Endodermal cell (in vitro differentiated cells): ENCODE results near the gene PDE7B. TPM values are rescaled to one million over a fixed set of nuclear protein-coding genes. Genes with fewer than 3 reads are reported as not detected.

Source experiments
- DNase-seq: peaks from one replicate; pipeline ENCODE4 v3.0.0-alpha.2; 2017
- H3K27ac ChIP-seq: 2 replicates; pipeline ENCODE4 v1.5.1; 2013; ENCODE audit warnings: mild to moderate bottlenecking, low read depth, low read length, moderate library complexity
- H3K27me3 ChIP-seq: 2 replicates; pipeline ENCODE4 v1.6.1; 2013; ENCODE audit warnings: mild to moderate bottlenecking, low read length, moderate library complexity; ENCODE audit not compliant: insufficient read depth, control insufficient read depth, poor library complexity, severe bottlenecking
- H3K36me3 ChIP-seq: 2 replicates; pipeline ENCODE4 v1.7.0; 2013; ENCODE audit warnings: mild to moderate bottlenecking, low read length, moderate library complexity; ENCODE audit not compliant: control insufficient read depth, insufficient read depth
- H3K4me1 ChIP-seq: one replicate; pipeline ENCODE4 v1.7.0; 2013; ENCODE audit warnings: low read length; ENCODE audit not compliant: control insufficient read depth, insufficient read depth
- H3K4me3 ChIP-seq: 2 replicates; pipeline ENCODE4 v1.5.1; 2013; ENCODE audit warnings: mild to moderate bottlenecking, low read length, moderate library complexity
- H3K9ac ChIP-seq: 2 replicates; pipeline ENCODE4 v1.6.1; 2013; ENCODE audit warnings: mild to moderate bottlenecking, low read length, moderate library complexity; ENCODE audit not compliant: poor library complexity, severe bottlenecking; ENCODE audit errors: extremely low read depth
- H3K9me3 ChIP-seq: 2 replicates; pipeline ENCODE4 v1.6.1; 2013; ENCODE audit warnings: mild to moderate bottlenecking, low read length, moderate library complexity; ENCODE audit not compliant: control insufficient read depth
- H3K27ac Mint-ChIP-seq: 2 replicates; pipeline ENCODE4 v1.8.0; 2020; ENCODE audit warnings: mixed read lengths
- H3K27me3 Mint-ChIP-seq: 2 replicates; pipeline ENCODE4 v1.8.0; 2021; ENCODE audit warnings: mild to moderate bottlenecking, mixed read lengths; ENCODE audit not compliant: insufficient read depth
- H3K36me3 Mint-ChIP-seq: 2 replicates; pipeline ENCODE4 v1.8.0; 2020; ENCODE audit warnings: low read depth, mixed read lengths
- H3K4me1 Mint-ChIP-seq: 2 replicates; pipeline ENCODE4 v1.8.0; 2020; ENCODE audit warnings: mixed read lengths
- H3K4me3 Mint-ChIP-seq: 2 replicates; pipeline ENCODE4 v1.8.0; 2020; ENCODE audit warnings: mild to moderate bottlenecking, moderate library complexity, mixed read lengths
- H3K9me3 Mint-ChIP-seq: 2 replicates; pipeline ENCODE4 v1.8.0; 2020; ENCODE audit warnings: mild to moderate bottlenecking, mixed read lengths
- CTCF ChIP-seq: fragments of 200-600 bp; sonication (generic); conservative IDR thresholded peaks from 2 replicates; pipeline ENCODE4 v1.5.0; 2021; ENCODE audit warnings: antibody characterized with exemption, mild to moderate bottlenecking
- WGBS, 2 experiments: methylation state at CpG; one replicate each; pipeline versions ENCODE4 v1.1.5 to v1.1.7; 2013; ENCODE audit warnings: missing lambda C conversion rate in 2 of 2, mixed read lengths in 1 of 2; ENCODE audit not compliant: insufficient coverage in 1 of 2, insufficient read length in 1 of 2; 5-methylcytosine and 5-hydroxymethylcytosine counted together
- total RNA-seq, 2 donors: library from RNA; stranded (reverse); fragmentation: NEBNext Ultra II Directional in 1 of 2; extraction: Animal tissue kit (Norgen Biotek cat#: 25700) in 1 of 2; gene quantifications; 2 replicates in 1 of 2; 3 replicates in 1 of 2; pipeline ENCODE4 v1.2.1, GENCODE V29; 2021

PDE7B gene
- total RNA-seq, 2 donors from 2014 or later, result 0.26 TPM; not detected in 1

GRCh38 chr6:136166815-136167214, 315.3 kb downstream of the PDE7B start:
- H3K4me1 Mint-ChIP-seq, result no peaks in the 10 kb centered on the region
- no peaks in the 10 kb centered on the region for H3K9me3 Mint-ChIP-seq
- H3K27me3 Mint-ChIP-seq, result no peaks in the 10 kb centered on the region
- Histone ChIP-seq H3K4me3 (no peak overlapping the region), H3K9me3 (no peaks in the 10 kb centered on the region), H3K9ac (no peak overlapping the region), H3K27me3 (peaks cover 18% of the 10 kb centered on the region), H3K36me3 (no peaks in the 10 kb centered on the region), H3K27ac (no peak overlapping the region), H3K4me1 (no peaks in the 10 kb centered on the region)
- TF ChIP-seq CTCF, result no peak
- no peak for DNase-seq
- H3K4me3 Mint-ChIP-seq, result no peak overlapping the region
- 89 to 90% methylated on average over 1 of the region's 1 CpG for WGBS, 2 experiments
- H3K27ac Mint-ChIP-seq, result no peak overlapping the region
- no peaks in the 10 kb centered on the region for H3K36me3 Mint-ChIP-seq

GRCh38 chr6:136169394-136170148, 318.1 kb downstream of the PDE7B start:
- Histone ChIP-seq H3K4me3 (no peak overlapping the region), H3K9me3 (no peaks in the 10 kb centered on the region), H3K27me3 (peaks cover 18% of the 10 kb centered on the region), H3K4me1 (no peaks in the 10 kb centered on the region), H3K36me3 (no peaks in the 10 kb centered on the region), H3K27ac (no peak overlapping the region), H3K9ac (no peak overlapping the region)
- no peak for DNase-seq
- H3K4me1 Mint-ChIP-seq, result no peaks in the 10 kb centered on the region
- no peak for TF ChIP-seq CTCF
- WGBS, 2 experiments, result 83 to 95% methylated on average over 2 of the region's 2 CpGs
- H3K36me3 Mint-ChIP-seq, result no peaks in the 10 kb centered on the region
- no peak overlapping the region for H3K27ac Mint-ChIP-seq
- no peaks in the 10 kb centered on the region for H3K9me3 Mint-ChIP-seq
- H3K27me3 Mint-ChIP-seq, result no peaks in the 10 kb centered on the region
- H3K4me3 Mint-ChIP-seq, result no peak overlapping the region

GRCh38 chr6:136171231-136171630, 319.7 kb downstream of the PDE7B start:
- Mint-ChIP-seq H3K4me1 (no peaks in the 10 kb centered on the region), H3K27ac (no peak overlapping the region), H3K9me3 (no peaks in the 10 kb centered on the region), H3K36me3 (no peaks in the 10 kb centered on the region), H3K27me3 (no peaks in the 10 kb centered on the region), H3K4me3 (no peak overlapping the region)
- H3K36me3 ChIP-seq, result no peaks in the 10 kb centered on the region
- WGBS, 2 experiments, result 96% methylated on average over 3 of the region's 3 CpGs; no CpG with 5 or more reads in 1 of the 2 experiments
- peaks cover 18% of the 10 kb centered on the region for H3K27me3 ChIP-seq
- H3K4me3 ChIP-seq, result no peak overlapping the region
- DNase-seq, result no peak
- no peaks in the 10 kb centered on the region for H3K4me1 ChIP-seq
- TF ChIP-seq CTCF, result no peak
- no peaks in the 10 kb centered on the region for H3K9me3 ChIP-seq
- H3K27ac ChIP-seq, result no peak overlapping the region
- no peak overlapping the region for H3K9ac ChIP-seq
